Measurements from ENCODE around the gene GPR108. TPM values are rescaled to one million over a fixed set of nuclear protein-coding genes. Genes with fewer than 3 reads are reported as not detected.

GPR108 gene
- total RNA-seq, result 10 to 100 TPM; 12.5 to 27.8 (median 21.3) TPM
- polyA plus RNA-seq, result 10 to 100 TPM; 19.3 to 25.7 (median 25.0) TPM
- long read RNA-seq, donor 1, transcript GPR108-201 (18 exons, 2,057 nt), result major isoform, 10 of 24 reads
- long read RNA-seq, donor 1, partial matches to known transcripts, result 4 of 24 reads
- long read RNA-seq, donor 1, other reads (novel, unspliced or antisense), result 7 of 24 reads
- long read RNA-seq, donor 2, transcript GPR108-201 (18 exons, 2,057 nt), result major isoform, 18 of 29 reads
- long read RNA-seq, donor 2, partial matches to known transcripts, result 2 of 29 reads
- long read RNA-seq, donor 2, other reads (novel, unspliced or antisense), result 8 of 29 reads

GRCh38 chr19:6737284-6737872, at the start of gene GPR108:
TSS of gene GPR108 (minus strand) at chr19:6737580. CDS start at chr19:6737576, 4 bp downstream.
- H3K4me3 ChIP-seq, result peak within 1 kb of the TSS; percentile 83
- ATAC-seq (peak; percentile 78 to 83 (median 79)), DNase-seq (peak; percentile 100)
- peaks cover 0 to 27% of the 10 kb centered on the region in 2 donors for H3K36me3 ChIP-seq (ENCODE audit: insufficient read depth in 1 of 2, low read depth in 1 of 2)
- TF ChIP-seq CTCF (IDR thresholded peaks at IDR 0.05), result no peak
- intact Hi-C loops (cut with DNase I), result loop anchor here (1.0 to 5.0 kb wide), 3 partner anchors 205 to 220 kb away; partner anchors contain the start of gene TNFSF9 (in 1 of the 2)
- H3K27ac ChIP-seq, result peak within 1 kb of the TSS; percentile 94
- peaks cover 31% of the 10 kb centered on the region for H3K4me1 ChIP-seq
- WGBS, 3 donors, result 0% methylated on average over 38 to 55 of the region's 55 CpGs
- no peaks in the 10 kb centered on the region for H3K9me3 ChIP-seq
- no peaks in the 10 kb centered on the region for H3K27me3 ChIP-seq (ENCODE audit: insufficient read depth in 3 of 3, low read length in 2 of 3)

GRCh38 chr19:6779206-6779605, 41.8 kb upstream of the GPR108 start:
- no peaks in the 10 kb centered on the region for H3K4me1 ChIP-seq
- H3K36me3 ChIP-seq (ENCODE audit: insufficient read depth in 1 of 2, low read depth in 1 of 2), result no peaks in the 10 kb centered on the region
- H3K9me3 ChIP-seq, result no peaks in the 10 kb centered on the region
- no peak overlapping the region for H3K27ac ChIP-seq
- DNase-seq (no peak), ATAC-seq (no peak)
- no peak for TF ChIP-seq CTCF (IDR thresholded peaks at IDR 0.05)
- 74 to 79% (median 75%) methylated on average over 4 of the region's 4 CpGs for WGBS, 3 donors
- H3K27me3 ChIP-seq (ENCODE audit: insufficient read depth in 3 of 3, low read length in 2 of 3), result peaks cover 0 to 3% (median 0%) of the 10 kb centered on the region in 3 donors
- no peak overlapping the region for H3K4me3 ChIP-seq
- intact Hi-C loops (cut with DNase I), result no loop called here

GRCh38 chr19:6778386-6778785, 41.0 kb upstream of the GPR108 start:
- ATAC-seq (no peak), DNase-seq (no peak)
- 58 to 66% (median 61%) methylated on average over 4 of the region's 4 CpGs for WGBS, 3 donors
- Histone ChIP-seq H3K4me3 (no peak overlapping the region), H3K27me3 (ENCODE audit: insufficient read depth in 3 of 3, low read length in 2 of 3) (peaks cover 0 to 3% (median 0%) of the 10 kb centered on the region in 3 donors), H3K27ac (no peak overlapping the region), H3K36me3 (ENCODE audit: insufficient read depth in 1 of 2, low read depth in 1 of 2) (no peaks in the 10 kb centered on the region), H3K9me3 (no peaks in the 10 kb centered on the region), H3K4me1 (no peaks in the 10 kb centered on the region)
- intact Hi-C loops (cut with DNase I), result no loop called here
- TF ChIP-seq CTCF (IDR thresholded peaks at IDR 0.05), result no peak

- no peaks in the 10 kb centered on the region for H3K9me3 ChIP-seq
- H3K27me3 ChIP-seq (ENCODE audit: insufficient read depth in 3 of 3, low read length in 2 of 3), result peaks cover 0 to under 1% (median 0%) of the 10 kb centered on the region in 3 donors
- no peak for TF ChIP-seq CTCF (IDR thresholded peaks at IDR 0.05)
- intact Hi-C loops (cut with DNase I), result no loop called here
- no peaks in the 10 kb centered on the region for H3K4me1 ChIP-seq
- ATAC-seq (no peak), DNase-seq (no peak)
- 71 to 75% (median 74%) methylated on average over 2 of the region's 2 CpGs for WGBS, 3 donors
- no peak overlapping the region for H3K27ac ChIP-seq
- H3K36me3 ChIP-seq (ENCODE audit: insufficient read depth in 1 of 2, low read depth in 1 of 2), result no peaks in the 10 kb centered on the region
- H3K4me3 ChIP-seq, result no peak overlapping the region
These were observed 40.1 kb upstream of the GPR108 start for GRCh38 chr19:6777434-6777833.
